Posterior vena cava (tissue), 2 donors: ENCODE measurements around the gene SLC66A2. TPM values are rescaled to one million over a fixed set of nuclear protein-coding genes. Genes with fewer than 3 reads are reported as not detected.
A peak's percentile ranks its signal among the peaks of the same experiment; 100 is the strongest.
"Not testable (repeated sequence)": the region's sequence is repeated elsewhere in the genome, so short reads cannot be mapped to it uniquely, and the experiment has no call there.

Source experiments
- DNase-seq: peaks from one replicate; pipeline ENCODE4 v3.0.0-alpha.2; 2020; ENCODE audit warnings: low spot score
- intact Hi-C, 2 donors: fragments of 100-400 bp; cut with DNase I; formaldehyde crosslinking; loops; one replicate each; pipeline versions ENCODE4 v1.14.1 to v1.14.2; 2022 to 2023
- total RNA-seq, 2 donors: library from RNA; stranded (reverse); fragmentation: NEBNext Ultra II Directional; extraction: Animal tissue kit (Norgen Biotek cat#: 25700); gene quantifications; one replicate each; pipeline ENCODE4 v1.2.1, GENCODE V29; 2021
- donor health status: DM: yes; HTN: yes; CAD: no.
- donor health status: DM: yes; HTN: yes; CAD: no.

Gene SLC66A2
- total RNA-seq, 2 donors from 2014 or later: 32.0 to 36.8 TPM

DNA sequence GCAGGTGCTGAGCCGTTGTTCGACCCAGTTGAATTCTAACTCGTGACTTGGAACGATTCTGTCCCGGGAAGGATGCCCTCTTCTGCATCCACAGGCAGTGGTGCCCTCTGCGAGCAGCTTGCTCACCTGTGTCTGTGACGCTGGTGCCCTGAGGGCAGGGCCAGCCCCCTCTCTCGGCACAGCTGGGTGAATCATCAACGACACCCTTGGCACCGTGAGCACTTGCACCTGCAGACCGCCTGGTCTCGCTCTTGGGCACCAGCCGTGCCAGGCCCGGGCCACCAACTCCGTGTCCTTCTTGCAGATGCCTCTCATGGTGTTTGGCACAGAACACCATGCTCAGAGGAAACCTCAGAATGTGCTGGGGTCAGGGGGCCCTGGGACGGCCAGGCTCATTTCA is 75.0 kb downstream of the SLC66A2 start:
- peak; percentile 77 for DNase-seq
- intact Hi-C loops: no loop called here

DNA sequence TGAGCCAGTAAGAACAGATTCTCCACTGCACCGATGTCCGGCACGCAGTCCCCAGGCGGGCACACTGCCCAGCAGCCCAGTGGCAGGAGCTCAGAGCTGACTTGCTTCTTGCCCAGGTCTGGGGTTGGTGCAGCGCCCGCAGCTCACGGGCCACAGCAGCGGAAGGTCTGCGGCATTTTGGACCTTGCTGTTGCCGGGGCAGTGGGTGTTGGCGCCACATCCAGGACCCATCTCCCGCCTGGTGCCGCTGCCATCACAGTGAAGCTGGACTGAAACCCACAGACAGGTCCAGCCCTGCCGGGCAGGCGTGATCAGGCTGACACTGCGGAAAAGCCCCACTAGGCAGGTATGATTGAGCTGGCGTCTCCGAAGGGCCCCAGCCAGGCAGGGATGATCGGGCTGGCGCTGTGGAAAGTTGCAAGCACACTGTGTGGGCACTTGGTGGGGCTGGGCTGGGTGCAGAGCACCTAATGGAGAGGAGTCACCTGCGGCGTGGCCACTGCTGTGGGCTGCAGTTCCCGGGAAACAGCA is 75.5 kb downstream of the SLC66A2 start:
- intact Hi-C loops: no loop called here
- DNase-seq: no peak

DNA sequence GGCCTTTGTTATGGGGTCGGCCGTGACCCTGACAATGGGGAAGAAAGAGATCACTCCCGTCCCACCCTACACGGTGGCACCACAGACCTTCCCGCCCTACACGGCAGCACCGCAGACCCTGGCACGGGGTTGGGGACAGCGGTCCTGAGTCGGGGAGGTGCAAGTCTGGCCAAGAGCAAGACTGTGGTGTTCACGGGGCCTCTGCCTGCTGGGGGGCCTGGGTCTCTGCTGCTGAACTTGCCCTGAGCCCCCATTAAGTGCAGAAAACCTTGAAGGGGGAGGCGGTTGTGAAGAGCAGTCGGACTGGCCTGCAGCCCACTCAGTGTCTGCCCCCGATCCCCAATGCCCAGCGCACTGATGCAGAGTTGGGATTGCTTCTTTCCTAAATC is 75.9 kb downstream of the SLC66A2 start:
- no peak for DNase-seq
- intact Hi-C loops: no loop called here

DNA sequence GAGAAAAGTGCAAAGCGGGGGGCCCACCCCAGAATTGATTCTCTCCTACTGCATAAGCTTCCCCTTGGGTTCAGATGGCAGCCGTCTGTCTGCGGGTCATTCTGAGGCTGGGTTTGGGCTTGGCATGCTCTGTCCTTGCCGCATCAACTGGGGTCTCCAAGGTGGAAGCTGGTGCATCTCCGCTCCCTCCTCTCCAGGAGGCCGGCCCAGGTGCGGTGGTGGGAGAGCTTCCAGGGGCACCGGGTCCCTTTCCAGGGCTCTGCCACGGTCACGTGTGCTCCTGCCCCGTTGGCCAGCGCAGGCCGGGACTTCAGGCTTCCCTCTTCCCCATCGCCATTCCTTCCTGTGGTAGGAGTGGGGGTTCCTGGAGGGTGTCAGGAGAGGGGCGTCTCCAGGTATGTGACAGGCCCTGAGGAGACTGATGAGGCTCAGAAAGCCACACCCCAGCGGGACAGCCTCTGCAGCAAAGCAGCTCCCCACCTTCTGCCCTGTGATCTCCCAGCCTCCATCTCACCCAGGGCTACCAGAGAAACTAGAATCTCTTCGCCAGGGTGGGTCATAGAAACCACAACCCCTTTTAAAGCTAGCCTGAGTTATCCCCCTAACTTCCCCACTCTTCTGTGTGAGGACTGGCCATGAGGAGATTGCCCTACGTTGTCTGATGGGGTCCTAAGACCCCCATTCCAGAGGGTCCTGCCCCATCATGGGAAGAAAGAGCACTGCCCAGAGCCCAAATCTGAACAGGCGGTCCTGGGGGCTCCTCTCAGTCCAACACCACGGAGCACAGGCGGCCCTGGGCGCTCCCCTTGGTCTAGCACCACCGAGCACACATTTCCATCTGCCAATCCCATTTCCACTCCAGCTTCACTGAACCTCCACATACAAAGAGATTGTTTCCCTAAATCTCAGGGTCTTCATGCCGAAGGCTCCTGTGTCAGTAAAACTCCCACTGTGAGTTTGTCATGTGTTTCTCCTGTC is 76.6 kb downstream of the SLC66A2 start:
- DNase-seq: no peak
- intact Hi-C loops: no loop called here

DNA sequence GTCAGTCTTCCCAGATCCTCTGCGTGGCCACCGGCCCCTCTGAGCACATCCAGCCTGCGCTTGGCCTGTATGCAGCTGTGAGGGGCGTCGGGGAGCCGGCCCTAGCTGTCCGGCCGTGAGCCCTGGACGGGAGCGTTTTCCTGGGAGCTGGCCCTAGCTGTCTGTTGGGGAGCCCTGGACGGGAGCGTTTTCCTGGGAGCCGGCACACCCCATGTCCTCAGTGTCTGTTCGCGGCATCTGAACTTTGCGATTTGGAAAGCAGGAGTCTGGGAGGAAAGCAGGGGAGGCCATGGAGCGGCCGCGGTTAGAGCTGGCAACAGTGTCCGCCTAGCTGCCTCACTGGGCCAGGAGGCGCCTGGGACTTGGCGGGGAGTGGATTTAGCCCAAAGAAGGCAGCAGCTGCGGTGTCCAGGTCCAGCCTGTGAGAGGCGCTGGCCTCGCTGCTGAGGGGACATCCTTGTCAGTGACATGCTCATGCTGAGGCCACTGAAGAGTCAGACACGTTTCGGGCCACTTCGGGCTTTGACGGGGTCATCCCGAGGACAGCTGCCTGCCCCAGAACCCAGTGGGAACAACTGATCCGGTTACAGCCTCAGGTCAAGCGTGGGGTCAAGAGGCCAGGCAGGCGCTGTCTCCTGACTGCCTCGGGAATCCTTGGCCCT is 77.9 kb downstream of the SLC66A2 start:
- intact Hi-C loops: no loop called here

DNA sequence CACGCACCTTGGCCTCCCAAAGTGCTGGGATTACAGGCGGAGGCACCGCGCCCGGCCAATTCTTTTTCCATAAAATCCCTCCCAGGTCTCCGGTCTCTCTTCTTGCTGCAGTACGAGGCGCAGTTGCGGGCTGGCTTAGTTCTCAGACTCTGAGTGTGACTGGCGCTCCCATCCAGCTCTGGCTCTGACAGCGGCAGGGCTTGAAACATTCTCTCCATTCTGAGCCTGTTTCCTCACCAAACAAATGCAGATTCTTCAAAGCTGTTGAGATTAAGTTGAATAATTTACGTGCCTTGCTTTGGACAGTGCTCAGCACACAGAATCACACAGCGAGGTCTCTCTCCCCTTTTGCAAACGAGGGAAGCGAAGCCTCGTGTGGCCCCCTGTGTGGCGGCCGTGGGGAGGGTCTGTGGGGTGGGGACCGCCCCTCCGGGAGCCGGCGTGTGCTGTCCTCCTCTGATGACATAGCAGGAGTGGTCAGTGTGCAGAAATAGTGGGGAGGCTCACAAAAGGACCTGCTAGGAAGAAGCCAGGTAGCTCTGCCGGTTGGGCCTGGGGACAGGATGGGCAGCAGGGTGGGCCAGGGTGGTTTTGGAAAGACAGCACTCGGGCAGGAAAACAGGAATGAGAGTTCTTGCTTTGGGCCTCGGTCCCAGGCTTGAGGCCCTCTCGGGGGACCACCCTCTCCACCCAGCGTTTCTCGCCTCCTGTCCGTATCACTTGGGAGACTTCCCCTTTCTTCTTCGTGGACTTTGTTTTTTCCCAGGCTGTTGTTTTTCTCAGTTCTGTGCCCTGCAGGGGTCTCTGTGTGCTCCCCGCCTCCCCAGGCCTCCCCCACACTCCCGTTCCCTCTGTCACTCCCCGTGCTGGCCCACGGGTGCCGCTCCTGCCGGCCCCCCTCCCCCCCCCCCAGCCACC is 78.7 kb downstream of the SLC66A2 start:
- peak; percentile 80 for DNase-seq
- intact Hi-C loops: no loop called here

More for the DNA sequence above, 77.9 kb downstream of the SLC66A2 start:
- peak; percentile 86 for DNase-seq

DNA sequence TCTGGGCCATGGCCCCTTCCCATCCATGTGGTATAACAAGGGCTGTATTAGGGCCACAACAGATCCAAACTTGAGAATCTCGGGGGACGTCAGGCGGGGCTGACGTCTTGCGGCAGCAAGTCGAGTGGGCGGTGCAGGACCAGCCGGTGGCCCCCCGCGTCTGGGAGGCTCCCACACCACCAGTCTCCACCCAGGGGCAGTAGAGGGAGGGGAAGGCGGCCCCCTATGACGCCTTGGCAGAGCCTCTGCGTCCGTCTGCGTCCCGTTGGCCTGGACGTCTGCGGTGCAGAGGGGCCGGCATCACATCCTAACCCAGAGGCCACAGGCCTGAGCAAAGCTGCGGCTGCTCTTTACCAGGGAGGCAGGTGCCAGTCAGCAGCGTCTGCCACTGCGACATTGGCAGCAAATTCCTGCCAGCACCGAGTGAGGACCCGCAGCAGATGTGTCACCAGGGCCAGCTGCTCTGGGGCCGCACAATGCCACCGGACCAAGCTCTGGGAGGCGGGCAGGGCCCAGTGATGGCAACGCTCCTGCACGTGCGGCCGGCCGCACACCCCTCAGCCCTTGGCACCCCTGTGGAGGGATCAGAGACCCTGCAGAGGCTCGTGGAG is 79.9 kb downstream of the SLC66A2 start:
- intact Hi-C loops: no loop called here
- DNase-seq: peak; percentile 59

DNA sequence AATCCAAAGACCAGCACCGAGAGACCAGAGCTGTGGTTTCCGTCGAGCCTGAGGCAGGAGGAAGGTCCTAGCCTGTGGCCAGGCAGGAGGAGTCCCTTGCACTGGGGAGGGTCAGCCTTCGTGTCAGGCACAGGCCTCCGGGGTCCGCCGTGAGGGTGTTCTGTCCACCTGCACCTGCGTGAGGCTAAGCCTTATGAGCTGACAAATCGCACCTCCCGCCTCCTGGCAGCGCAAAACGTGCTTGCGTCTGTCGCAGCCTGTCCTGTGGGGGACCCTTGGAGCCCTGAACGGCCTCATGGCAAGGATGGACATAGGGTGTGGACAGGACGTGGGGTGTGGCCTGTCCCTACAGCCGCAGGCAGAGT is 80.4 kb downstream of the SLC66A2 start:
- intact Hi-C loops: no loop called here
- DNase-seq: no peak

DNA sequence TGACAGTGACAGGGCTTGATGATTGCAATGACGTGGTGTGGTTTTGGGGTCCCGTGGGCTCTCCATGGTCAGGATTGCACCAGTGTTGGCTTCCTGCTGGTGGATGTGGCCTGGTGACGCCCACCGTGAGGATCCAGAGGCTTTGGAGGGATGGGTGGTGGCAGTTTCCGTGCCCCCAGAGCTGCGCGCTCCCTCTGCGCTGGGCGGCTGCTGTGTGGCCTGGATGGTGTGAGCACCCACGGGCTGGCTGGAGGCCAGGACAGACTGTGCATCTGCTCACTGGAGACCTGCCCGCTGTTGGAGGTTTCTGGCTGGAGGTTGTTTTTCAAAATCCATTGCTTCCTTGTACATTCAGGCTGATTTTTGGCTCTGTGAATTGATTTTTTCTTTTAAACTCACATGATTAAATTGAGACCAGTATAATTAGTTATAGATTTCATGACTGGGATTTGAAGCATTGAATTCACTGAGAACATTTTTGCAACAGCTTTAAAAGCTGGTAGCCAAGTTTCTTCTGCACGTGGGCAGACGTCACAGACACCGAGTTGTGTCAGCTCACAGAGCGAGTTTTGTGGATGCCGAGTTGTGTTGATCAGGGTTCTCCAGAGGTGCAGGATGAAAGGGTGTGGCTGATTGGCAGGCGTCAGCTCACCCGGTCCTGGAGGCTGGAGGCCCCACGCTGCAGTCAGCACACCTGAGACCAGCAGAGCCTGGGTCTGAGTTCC is 81.0 kb downstream of the SLC66A2 start:
- no peak for DNase-seq
- intact Hi-C loops: no loop called here

DNA sequence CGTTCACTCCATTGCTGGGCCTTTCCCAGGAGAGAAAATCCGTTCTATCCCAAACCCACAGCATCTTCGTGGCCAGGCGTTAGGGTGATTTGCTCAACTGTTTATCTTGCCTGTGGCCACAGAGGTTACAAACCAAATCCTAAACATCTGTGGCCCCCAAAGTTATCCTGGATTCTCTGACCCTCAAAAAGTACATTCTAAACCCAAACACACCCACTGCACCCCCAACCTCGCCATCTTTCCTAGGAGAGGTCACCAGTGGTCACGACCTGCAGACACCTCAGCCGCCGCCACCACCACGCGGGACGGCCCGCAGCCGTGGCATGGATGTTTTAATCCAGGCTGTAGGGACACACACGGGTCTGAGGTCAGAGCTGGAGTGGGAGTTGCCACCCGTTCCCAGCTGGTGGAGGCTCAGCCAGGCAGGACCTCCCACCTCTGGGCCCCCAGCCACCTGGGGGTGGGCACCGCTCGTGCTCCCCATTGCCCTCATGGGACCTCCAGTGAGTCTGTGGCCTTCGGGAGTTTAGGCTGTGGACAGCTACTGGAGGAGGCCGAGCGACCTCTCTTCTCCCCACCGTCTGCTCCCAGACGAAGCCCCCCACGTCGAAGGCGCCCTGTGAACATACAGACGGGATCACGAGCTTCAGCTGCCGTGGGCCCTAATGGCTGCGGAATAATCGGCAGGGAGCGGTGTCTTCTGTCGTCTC is 81.7 kb downstream of the SLC66A2 start:
- peak; percentile 75 for DNase-seq
- intact Hi-C loops: no loop called here

DNA sequence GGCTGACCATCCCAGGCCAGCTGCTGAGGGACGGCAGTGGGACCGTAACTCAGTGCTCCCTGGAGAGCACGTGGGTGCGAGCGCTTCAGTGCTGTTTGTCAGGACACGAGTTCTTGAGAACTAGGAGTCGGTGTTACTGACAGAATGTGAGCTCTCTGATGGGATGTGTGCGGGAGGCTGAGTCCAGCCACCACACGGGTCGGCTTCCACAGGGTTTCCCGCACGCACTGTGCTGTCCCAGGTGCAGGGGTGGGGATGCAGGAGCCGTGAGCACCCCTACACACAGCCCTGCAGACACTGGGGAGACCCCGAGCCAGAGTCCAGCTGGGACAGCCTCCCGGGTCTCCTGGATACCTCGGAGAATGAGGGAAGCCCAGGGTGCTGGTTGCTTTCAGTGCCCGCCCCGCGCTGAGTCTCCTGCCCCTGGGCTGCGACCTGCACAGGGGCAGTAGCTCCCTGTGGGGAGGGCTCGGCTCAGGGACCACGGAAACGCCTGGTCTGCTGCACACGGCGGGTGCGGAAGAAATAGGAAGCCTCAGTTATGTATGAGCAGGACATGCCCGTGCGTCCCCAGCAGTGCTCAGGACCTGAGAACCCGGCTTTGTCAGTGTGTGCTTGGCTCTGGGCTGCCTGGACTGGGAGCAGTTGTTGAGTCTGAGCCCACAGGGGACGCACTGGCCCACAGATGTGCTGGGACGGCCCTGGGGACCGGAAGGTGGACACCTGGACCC is 82.5 kb downstream of the SLC66A2 start:
- DNase-seq: no peak
- intact Hi-C loops: no loop called here

DNA sequence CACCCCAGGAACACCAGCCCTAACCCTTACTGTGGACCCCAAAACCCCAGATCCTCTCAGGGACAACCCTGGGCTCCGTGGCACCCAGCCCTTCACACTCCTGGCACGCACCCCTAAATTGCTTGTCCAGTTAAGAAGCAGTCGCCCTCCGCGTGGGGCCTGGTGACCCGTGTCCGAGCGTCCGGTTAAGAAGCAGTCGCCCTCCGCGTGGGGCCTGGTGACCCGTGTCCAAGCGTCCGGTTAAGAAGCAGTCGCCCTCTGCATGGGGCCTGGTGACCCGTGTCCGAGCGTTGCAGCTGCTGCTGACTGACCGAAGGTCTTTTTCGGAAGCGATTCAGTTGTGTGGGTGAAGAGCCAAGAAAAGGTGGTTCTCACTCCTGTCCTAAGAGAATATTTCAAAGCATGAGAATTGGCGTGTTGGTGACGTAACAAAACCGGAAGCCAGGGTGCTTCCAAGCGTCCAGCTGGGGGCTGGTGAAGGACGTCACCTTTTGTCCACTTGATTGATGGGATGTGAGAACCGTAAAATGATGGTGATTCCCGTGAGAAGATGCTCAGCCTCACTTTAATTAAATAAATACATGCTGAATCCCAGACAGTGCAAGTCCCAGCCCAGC is 83.2 kb downstream of the SLC66A2 start:
- DNase-seq: no peak
- intact Hi-C loops: no loop called here

DNA sequence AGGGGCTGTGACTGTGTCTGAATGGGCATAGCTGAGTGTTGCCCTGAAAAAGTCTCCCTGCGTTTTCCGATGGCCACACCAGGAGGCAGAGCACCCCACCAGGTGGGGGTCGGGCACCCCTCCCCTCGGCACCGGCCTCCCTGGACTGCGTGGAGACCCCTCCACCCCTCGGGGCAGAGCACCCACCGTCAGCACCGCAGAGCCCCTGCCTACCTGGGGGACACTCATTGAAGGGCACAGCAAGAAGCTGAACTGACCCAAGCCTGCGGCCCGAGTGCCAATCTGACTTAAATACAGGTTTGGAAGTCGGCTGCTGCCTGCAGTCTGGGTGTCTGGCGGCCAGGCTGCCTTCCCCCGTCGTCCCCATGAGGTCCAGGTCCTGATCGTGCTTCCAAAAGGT is 83.8 kb downstream of the SLC66A2 start:
- DNase-seq: peak; percentile 79
- intact Hi-C loops: no loop called here

DNA sequence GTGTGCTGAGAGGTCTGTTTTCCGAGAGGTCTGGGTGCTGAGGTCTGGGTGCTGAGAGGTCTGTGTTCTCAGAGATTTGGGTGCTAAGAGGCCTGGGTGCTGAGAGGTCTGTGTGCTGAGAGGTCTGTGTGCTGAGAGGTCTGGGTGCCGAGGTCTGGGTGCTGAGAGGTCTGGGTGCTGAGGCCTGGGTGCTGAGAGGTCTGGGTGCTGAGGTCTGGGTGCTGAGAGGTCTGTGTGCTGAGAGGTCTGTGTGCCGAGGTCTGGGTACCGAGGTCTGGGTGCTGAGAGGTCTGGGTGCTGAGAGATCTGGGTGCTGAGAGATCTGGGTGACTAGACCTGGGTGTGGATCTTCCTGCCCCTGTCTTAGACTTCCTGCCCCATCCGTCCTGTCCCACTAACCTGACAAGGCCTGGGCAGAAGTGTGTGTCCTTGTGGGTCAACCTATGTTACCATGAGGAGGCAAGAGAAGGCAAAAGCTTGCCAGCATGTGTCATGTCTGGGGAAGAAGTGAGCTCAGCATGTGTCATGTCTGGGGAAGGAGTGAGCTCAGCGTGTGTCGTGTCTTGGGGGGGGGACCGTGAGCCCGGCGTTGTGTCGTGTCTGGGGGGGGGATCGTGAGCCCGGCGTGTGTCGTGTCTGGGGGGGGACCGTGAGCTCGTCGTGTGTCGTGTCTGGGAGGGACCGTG is 84.4 kb downstream of the SLC66A2 start:
- intact Hi-C loops: no loop called here
- no peak for DNase-seq

DNA sequence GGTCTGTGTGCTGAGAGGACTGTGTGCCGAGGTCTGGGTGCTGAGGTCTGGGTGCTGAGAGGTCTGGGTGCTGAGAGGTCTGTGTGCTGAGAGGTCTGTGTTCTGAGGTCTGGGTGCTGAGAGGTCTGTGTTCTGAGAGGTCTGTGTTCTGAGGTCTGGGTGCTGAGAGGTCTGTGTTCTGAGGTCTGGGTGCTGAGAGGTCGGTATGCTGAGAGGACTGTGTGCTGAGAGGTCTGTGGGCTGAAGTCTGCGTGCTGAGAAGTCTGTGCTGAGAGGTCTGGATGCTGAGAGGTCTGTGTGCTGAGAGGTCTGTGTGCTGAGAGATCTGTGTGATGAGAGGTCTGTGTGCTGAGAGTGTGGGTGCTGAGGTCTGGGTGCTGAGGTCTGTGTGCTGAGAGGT is 85.5 kb downstream of the SLC66A2 start:
- intact Hi-C loops, DNase-seq: not testable (repeated sequence)

DNA sequence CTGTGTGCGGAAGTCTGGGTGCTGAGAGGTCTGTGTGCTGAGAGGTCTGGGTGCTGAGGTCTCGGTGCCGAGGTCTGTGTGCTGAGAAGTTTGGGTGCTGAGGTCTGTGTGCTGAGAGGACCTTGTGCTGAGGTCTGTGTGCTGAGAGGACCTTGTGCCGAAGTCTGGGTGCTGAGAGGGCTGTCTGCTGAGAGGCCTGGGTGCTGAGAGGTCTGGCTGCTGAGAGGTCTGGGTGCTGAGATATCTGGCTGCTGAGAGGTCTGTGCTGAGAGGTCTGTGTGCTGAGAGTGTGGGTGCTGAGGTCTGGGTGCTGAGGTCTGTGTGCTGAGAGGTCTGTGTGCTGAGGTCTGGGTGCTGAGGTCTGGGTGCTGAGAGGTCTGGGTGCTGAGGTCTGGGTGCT is 86.5 kb downstream of the SLC66A2 start:
- intact Hi-C loops, DNase-seq: not testable (repeated sequence)
